Tibial nerve (tissue), 4 donors: ENCODE measurements around the gene RPL41. TPM values are rescaled to one million over a fixed set of nuclear protein-coding genes. Genes with fewer than 3 reads are reported as not detected.

ENCODE experiments used
- DNase-seq, 2 donors: peaks; one replicate each; pipeline ENCODE4 v3.0.0-alpha.2; 2019; ENCODE audit warnings: low spot score in 2 of 2
- H3K27ac ChIP-seq, 4 donors: fragments of 200-600 bp; sonication (generic) in 3 of 4; one replicate each; pipeline ENCODE4 v1.5.1; 2017 to 2019; ENCODE audit warnings: mild to moderate bottlenecking in 1 of 4
- H3K27me3 ChIP-seq, 2 donors: fragments of 200-600 bp; sonication (generic) in 1 of 2; one replicate each; pipeline versions ENCODE4 v1.5.1 to v1.6.0; 2017 to 2019
- H3K36me3 ChIP-seq, 3 donors: fragments of 200-600 bp; sonication (generic); one replicate each; pipeline ENCODE4 v1.5.1; 2018 to 2019
- H3K4me1 ChIP-seq, 4 donors: fragments of 200-600 bp; sonication (generic) in 3 of 4; one replicate each; pipeline ENCODE4 v1.5.1; 2017 to 2019
- H3K4me3 ChIP-seq, 4 donors: fragments of 200-600 bp; sonication (generic) in 3 of 4; one replicate each; pipeline ENCODE4 v1.5.1; 2017 to 2019; ENCODE audit warnings: mild to moderate bottlenecking in 1 of 4, moderate library complexity in 1 of 4
- H3K9me3 ChIP-seq, 4 donors: fragments of 200-600 bp; sonication (generic) in 3 of 4; one replicate each; pipeline ENCODE4 v1.5.1; 2017 to 2019
- CTCF ChIP-seq, 5 experiments: fragments of 200-600 bp in 3 of 5; fragments of 450-650 bp in 2 of 5; sonication (generic) in 3 of 5; IDR thresholded peaks; one replicate each; pipeline ENCODE4 v1.5.1; 2016 to 2019; ENCODE audit warnings: antibody characterized with exemption in 5 of 5, mild to moderate bottlenecking in 3 of 5, moderate library complexity in 2 of 5
- EP300 ChIP-seq, 2 donors: sonication (generic); formaldehyde crosslinking; IDR thresholded peaks; one replicate each; pipeline ENCODE4 v1.6.1; 2017; ENCODE audit warnings: antibody characterized with exemption in 2 of 2, mild to moderate bottlenecking in 1 of 2
- POLR2A ChIP-seq, 2 donors: fragments of 450-650 bp; IDR thresholded peaks; one replicate each; pipeline ENCODE4 v1.6.1; 2017; ENCODE audit warnings: antibody characterized with exemption in 2 of 2, mild to moderate bottlenecking in 2 of 2, moderate library complexity in 2 of 2
- WGBS, 2 donors: methylation state at CpG; one replicate each; pipeline ENCODE4 v1.1.5; 2018; 5-methylcytosine and 5-hydroxymethylcytosine counted together
- total RNA-seq, 4 donors: library from RNA; depleted of rRNA; stranded (reverse); fragments of >200 nt; gene quantifications; one replicate each; pipeline ENCODE4 v1.1.0, GENCODE V29; 2016

RPL41 gene
- total RNA-seq, 4 donors from 2014 or later: 2,638 to 4,802 (median 2,805) TPM

GRCh38 chr12:56141946-56142784, 25.7 kb downstream of the RPL41 start:
- DNase-seq: no peak
- Histone ChIP-seq H3K27ac (peak overlapping the region in 1 of 4 donors; percentile 65), H3K9me3 (no peaks in the 10 kb centered on the region), H3K4me3 (no peak overlapping the region), H3K4me1 (peaks cover 0 to 19% (median 6%) of the 10 kb centered on the region in 4 donors), H3K27me3 (no peaks in the 10 kb centered on the region), H3K36me3 (peaks cover 0 to 84% (median 45%) of the 10 kb centered on the region in 3 donors)
- TF ChIP-seq EP300 (IDR thresholded peaks at IDR 0.05): no peak
- TF ChIP-seq CTCF (IDR thresholded peaks at IDR 0.05): no peak
- no peak for TF ChIP-seq POLR2A (IDR thresholded peaks at IDR 0.05)
- WGBS, 2 donors: 87 to 88% methylated on average over 19 of the region's 19 CpGs

- no peaks in the 10 kb centered on the region for H3K9me3 ChIP-seq
- H3K4me1 ChIP-seq: peaks cover 0 to 19% (median 6%) of the 10 kb centered on the region in 4 donors
- TF ChIP-seq CTCF (IDR thresholded peaks at IDR 0.05) (no peak), EP300 (IDR thresholded peaks at IDR 0.05) (no peak)
- peaks cover 0 to 74% (median 37%) of the 10 kb centered on the region in 3 donors for H3K36me3 ChIP-seq
- H3K27me3 ChIP-seq: no peaks in the 10 kb centered on the region
- no peak overlapping the region for H3K4me3 ChIP-seq
- WGBS, 2 donors: 69 to 74% methylated on average over 4 of the region's 4 CpGs
- H3K27ac ChIP-seq: peak overlapping the region in 1 of 4 donors; percentile 65
- DNase-seq: no peak
Observed at GRCh38 chr12:56143217-56143616, 26.8 kb downstream of the RPL41 start.

GRCh38 chr12:56143870-56144269, 27.4 kb downstream of the RPL41 start:
- peak in 1 of 2 donors; percentile 30 for DNase-seq
- H3K4me3 ChIP-seq: no peak overlapping the region
- H3K27ac ChIP-seq: peak overlapping the region in 1 of 4 donors; percentile 65
- no peak for TF ChIP-seq CTCF (IDR thresholded peaks at IDR 0.05)
- TF ChIP-seq EP300 (IDR thresholded peaks at IDR 0.05): peak in 1 of 2 donors; percentile 41
- H3K36me3 ChIP-seq: peaks cover 0 to 67% (median 30%) of the 10 kb centered on the region in 3 donors
- 70 to 74% methylated on average over 8 of the region's 8 CpGs for WGBS, 2 donors
- H3K4me1 ChIP-seq: peaks cover 0 to 19% (median 6%) of the 10 kb centered on the region in 4 donors
- H3K27me3 ChIP-seq: no peaks in the 10 kb centered on the region
- H3K9me3 ChIP-seq: no peaks in the 10 kb centered on the region

- Histone ChIP-seq H3K36me3 (peaks cover 0 to 58% (median 22%) of the 10 kb centered on the region in 3 donors), H3K27me3 (no peaks in the 10 kb centered on the region), H3K9me3 (no peaks in the 10 kb centered on the region), H3K4me1 (peaks cover 0 to 20% (median 6%) of the 10 kb centered on the region in 4 donors), H3K4me3 (no peak overlapping the region), H3K27ac (no peak overlapping the region)
- TF ChIP-seq POLR2A (IDR thresholded peaks at IDR 0.05) (no peak), EP300 (IDR thresholded peaks at IDR 0.05) (no peak), CTCF (IDR thresholded peaks at IDR 0.05) (no peak)
- 83 to 86% methylated on average over 3 of the region's 3 CpGs for WGBS, 2 donors
- DNase-seq: no peak
Observed at GRCh38 chr12:56145217-56145616, 28.8 kb downstream of the RPL41 start.
